Aorta (tissue), 5 donors: ENCODE data around the gene DUSP7. TPM values are rescaled to one million over a fixed set of nuclear protein-coding genes. Genes with fewer than 3 reads are reported as not detected.

Experiments
- ATAC-seq: fragments of 200-7000 bp; cut with Tn5 transposase; one replicate; pipeline ENCODE4 v1.9.1; 2022; ENCODE audit warnings: moderate library complexity; ENCODE audit not compliant: low FRiP score
- DNase-seq, 2 donors: peaks; one replicate each; pipeline ENCODE4 v3.0.0-alpha.2; 2020
- H3K27ac ChIP-seq, 2 donors: one replicate each; pipeline ENCODE4 v1.5.1; 2013; ENCODE audit warnings: low read length in 2 of 2, mild to moderate bottlenecking in 2 of 2, moderate library complexity in 2 of 2, control low read depth in 1 of 2, inconsistent platforms in 1 of 2, low read depth in 1 of 2
- H3K27me3 ChIP-seq, 2 donors: one replicate each; pipeline ENCODE4 v1.6.1; 2013; ENCODE audit warnings: control low read depth in 1 of 2, low read length in 1 of 2, mild to moderate bottlenecking in 1 of 2, moderate library complexity in 1 of 2; ENCODE audit not compliant: insufficient read depth in 2 of 2, control insufficient read depth in 1 of 2
- H3K36me3 ChIP-seq, 2 donors: one replicate each; pipeline ENCODE4 v1.6.1; 2013; ENCODE audit warnings: control low read depth in 1 of 2, low read length in 1 of 2, mild to moderate bottlenecking in 1 of 2; ENCODE audit not compliant: insufficient read depth in 2 of 2, control insufficient read depth in 1 of 2
- H3K4me1 ChIP-seq, 2 donors: one replicate each; pipeline ENCODE4 v1.6.1; 2013; ENCODE audit warnings: low read length in 2 of 2, control low read depth in 1 of 2, mild to moderate bottlenecking in 1 of 2, moderate library complexity in 1 of 2; ENCODE audit not compliant: insufficient read depth in 2 of 2, control insufficient read depth in 1 of 2
- H3K4me3 ChIP-seq, 2 donors: one replicate each; pipeline ENCODE4 v1.5.1; 2013; ENCODE audit warnings: low read length in 2 of 2, control low read depth in 1 of 2, mild to moderate bottlenecking in 1 of 2
- H3K9me3 ChIP-seq: one replicate; pipeline ENCODE4 v1.6.1; 2013; ENCODE audit warnings: mild to moderate bottlenecking, low read length; ENCODE audit not compliant: control insufficient read depth
- WGBS, 2 donors: extraction: QIAGEN DNeasy Blood & Tissue Kit; methylation state at CpG; one replicate each; pipeline ENCODE4 v1.1.7; 2013; 5-methylcytosine and 5-hydroxymethylcytosine counted together
- intact Hi-C, 2 donors: fragments of 100-400 bp; cut with DNase I; formaldehyde crosslinking; loops; one replicate each; pipeline versions ENCODE4 v1.14.2 to v1.15.0; 2022
- polyA plus RNA-seq, 2 donors: library from polyadenylated mRNA; stranded (reverse); fragments of 200-250 nt; gene quantifications; one replicate each; pipeline ENCODE4 v1.2.3, GENCODE V29; 2013
- total RNA-seq, 2 donors: library from RNA; stranded (reverse); fragmentation: NEBNext Ultra II Directional; extraction: Animal tissue kit (Norgen Biotek cat#: 25700); gene quantifications; one replicate each; pipeline ENCODE4 v1.2.1, GENCODE V29; 2021
- donor health status: healthy with polysubstance abuse.
- donor health status: Bipolar disorder and iron deficiency.
- donor health status: DM: no; HTN: no; CAD: no.
- donor health status: DM: no; HTN: no; CAD: no.
- donor health status: DM: yes; HTN: yes; CAD: no.

The DUSP7 gene
- total and polyA plus RNA-seq, 4 donors = 8.8 to 54.1 (median 25.6) TPM

- ATAC-seq (no peak), DNase-seq (no peak)
- WGBS, 2 donors = 88% methylated on average over 11 of the region's 11 CpGs
- Histone ChIP-seq H3K27me3 (no peaks in the 10 kb centered on the region), H3K9me3 (no peaks in the 10 kb centered on the region), H3K4me1 (no peaks in the 10 kb centered on the region), H3K27ac (no peak overlapping the region), H3K36me3 (no peaks in the 10 kb centered on the region), H3K4me3 (no peak overlapping the region)
- intact Hi-C loops = no loop called here
Measured at GRCh38 chr3:52032702-52033408, 23.5 kb downstream of the DUSP7 start.

- WGBS, 2 donors = 92 to 94% methylated on average over 8 to 10 of the region's 10 CpGs
- DNase-seq (no peak), ATAC-seq (no peak)
- no peak overlapping the region for H3K27ac ChIP-seq
- no peak overlapping the region for H3K4me3 ChIP-seq
- no peaks in the 10 kb centered on the region for H3K4me1 ChIP-seq
- H3K27me3 ChIP-seq = no peaks in the 10 kb centered on the region
- H3K9me3 ChIP-seq = no peaks in the 10 kb centered on the region
- intact Hi-C loops = no loop called here
- no peaks in the 10 kb centered on the region for H3K36me3 ChIP-seq
Measured at GRCh38 chr3:52031896-52032295, 24.5 kb downstream of the DUSP7 start.

- H3K9me3 ChIP-seq = no peaks in the 10 kb centered on the region
- WGBS, 2 donors = 89 to 90% methylated on average over 11 of the region's 11 CpGs
- intact Hi-C loops = no loop called here
Measured at GRCh38 chr3:52030714-52031310, 25.6 kb downstream of the DUSP7 start.

GRCh38 chr3:52029535-52029934 is 26.8 kb downstream of the DUSP7 start:
- no peaks in the 10 kb centered on the region for H3K36me3 ChIP-seq
- H3K4me3 ChIP-seq = no peak overlapping the region
- DNase-seq (no peak), ATAC-seq (no peak)
- H3K4me1 ChIP-seq = no peaks in the 10 kb centered on the region
- 82 to 94% methylated on average over 10 of the region's 10 CpGs for WGBS, 2 donors
- H3K9me3 ChIP-seq = no peaks in the 10 kb centered on the region
- no peaks in the 10 kb centered on the region for H3K27me3 ChIP-seq
- intact Hi-C loops = no loop called here
- no peak overlapping the region for H3K27ac ChIP-seq

More at GRCh38 chr3:52030714-52031310, 25.6 kb downstream of the DUSP7 start:
- Histone ChIP-seq H3K27ac (no peak overlapping the region), H3K36me3 (no peaks in the 10 kb centered on the region), H3K4me1 (no peaks in the 10 kb centered on the region), H3K27me3 (no peaks in the 10 kb centered on the region), H3K4me3 (no peak overlapping the region)
- ATAC-seq (no peak), DNase-seq (no peak)

GRCh38 chr3:52029053-52029452 is 27.3 kb downstream of the DUSP7 start:
- intact Hi-C loops = no loop called here
- Histone ChIP-seq H3K4me1 (no peaks in the 10 kb centered on the region), H3K4me3 (no peak overlapping the region), H3K27me3 (no peaks in the 10 kb centered on the region), H3K9me3 (no peaks in the 10 kb centered on the region), H3K27ac (no peak overlapping the region), H3K36me3 (no peaks in the 10 kb centered on the region)
- 93% methylated on average over 9 of the region's 9 CpGs for WGBS, 2 donors
- ATAC-seq (no peak), DNase-seq (no peak)

GRCh38 chr3:52028572-52028971 is 27.8 kb downstream of the DUSP7 start:
- no peak for ATAC-seq
- DNase-seq = no peak
- Histone ChIP-seq H3K27ac (no peak overlapping the region), H3K9me3 (no peaks in the 10 kb centered on the region), H3K4me1 (peaks cover 0 to 2% of the 10 kb centered on the region in 2 donors), H3K27me3 (no peaks in the 10 kb centered on the region), H3K36me3 (no peaks in the 10 kb centered on the region), H3K4me3 (no peak overlapping the region)
- intact Hi-C loops = no loop called here
- 77 to 78% methylated on average over 12 of the region's 12 CpGs for WGBS, 2 donors

GRCh38 chr3:52026041-52026440 is 30.3 kb downstream of the DUSP7 start:
- no peak for ATAC-seq
- Histone ChIP-seq H3K4me1 (peaks cover 0 to 12% of the 10 kb centered on the region in 2 donors), H3K27ac (no peak overlapping the region)

GRCh38 chr3:52025453-52025852 is 30.9 kb downstream of the DUSP7 start:
- ATAC-seq (no peak), DNase-seq (no peak)
- Histone ChIP-seq H3K4me1 (peaks cover 0 to 12% of the 10 kb centered on the region in 2 donors), H3K9me3 (no peaks in the 10 kb centered on the region), H3K36me3 (no peaks in the 10 kb centered on the region), H3K27ac (no peak overlapping the region), H3K4me3 (no peak overlapping the region), H3K27me3 (no peaks in the 10 kb centered on the region)
- intact Hi-C loops = no loop called here
- 76 to 96% methylated on average over 7 of the region's 7 CpGs for WGBS, 2 donors

More at GRCh38 chr3:52026041-52026440, 30.3 kb downstream of the DUSP7 start:
- H3K27me3 ChIP-seq = no peaks in the 10 kb centered on the region
- WGBS, 2 donors = 30 to 46% methylated on average over 4 of the region's 4 CpGs
- no peaks in the 10 kb centered on the region for H3K36me3 ChIP-seq
- H3K9me3 ChIP-seq = no peaks in the 10 kb centered on the region
- intact Hi-C loops = no loop called here
- no peak overlapping the region for H3K4me3 ChIP-seq
- DNase-seq = no peak
